Measurements from ENCODE around the gene ARSB. TPM values are rescaled to one million over a fixed set of nuclear protein-coding genes. Genes with fewer than 3 reads are reported as not detected.
A peak's percentile ranks its signal among the peaks of the same experiment; 100 is the strongest.

ARSB gene
- total RNA-seq, 4 donors from 2014 or later, result 23.0 to 109 (median 52.6) TPM

DNA sequence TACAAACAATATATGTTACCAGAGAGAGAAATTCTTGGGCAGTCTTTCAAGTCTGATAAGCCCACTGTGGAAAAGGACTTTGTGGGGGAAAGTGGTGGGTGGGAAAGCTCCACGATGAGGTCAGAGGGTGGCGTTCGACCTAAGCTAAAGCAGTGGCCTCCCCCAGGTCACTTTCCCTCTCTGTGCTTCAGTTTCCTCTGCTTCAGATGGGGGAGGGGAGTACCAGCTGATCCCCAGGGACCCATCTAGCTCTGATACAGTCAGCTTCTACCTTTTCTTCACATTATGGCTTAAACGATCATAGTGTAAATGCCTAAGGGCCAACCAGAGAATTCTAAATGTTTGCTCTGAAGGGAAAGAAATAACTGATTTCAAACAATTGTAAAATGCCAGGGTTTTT lies 36.6 kb upstream of the ARSB start:
- H3K4me3 ChIP-seq, result no peak overlapping the region
- H3K27me3 ChIP-seq, result no peaks in the 10 kb centered on the region
- WGBS, 2 donors (ENCODE audit: low coverage in 1 of 2), result 32 to 100% methylated on average over 1 to 4 of the region's 4 CpGs
- no peak for TF ChIP-seq POLR2AphosphoS5 (IDR thresholded peaks at IDR 0.05)
- peaks cover 0 to 46% (median 0%) of the 10 kb centered on the region in 3 donors for H3K4me1 ChIP-seq
- H3K36me3 ChIP-seq, result no peaks in the 10 kb centered on the region
- H3K9me3 ChIP-seq, result no peaks in the 10 kb centered on the region
- H3K27ac ChIP-seq, result peak overlapping the region in 3 of 4 donors; percentile 76 to 83 (median 81)
- no peak for ATAC-seq

DNA sequence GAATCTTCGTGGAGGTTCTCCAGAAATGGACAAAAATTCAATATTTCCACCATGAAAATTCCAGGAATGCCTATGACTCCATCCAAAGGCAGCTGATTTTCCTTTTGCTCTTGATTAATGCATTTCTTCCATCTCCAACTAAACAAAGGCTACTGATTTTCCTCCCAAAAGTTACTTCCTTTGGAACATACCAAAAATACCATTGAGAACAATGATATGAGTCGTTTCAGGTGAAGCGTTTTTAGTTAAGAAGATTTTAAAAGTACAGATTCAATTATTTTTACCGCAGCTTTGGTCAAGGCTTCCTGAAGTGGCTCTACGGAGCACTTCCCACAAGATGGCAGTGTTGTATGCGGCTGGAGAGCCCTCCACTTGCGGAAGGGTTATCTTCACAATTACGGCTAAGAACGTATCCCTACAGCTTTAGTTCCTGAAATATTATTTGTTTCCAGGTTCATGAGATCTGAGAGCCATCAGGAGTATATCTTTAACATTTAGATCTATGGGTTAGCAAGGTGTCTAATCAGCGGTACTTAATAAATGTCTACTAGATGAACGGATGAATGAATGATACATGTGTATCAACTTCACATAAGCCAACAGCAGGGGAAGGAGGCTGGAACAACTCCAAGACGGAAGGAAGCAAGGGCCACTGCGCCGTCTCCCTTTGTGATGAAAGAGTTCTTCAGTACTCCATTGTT lies 35.9 kb upstream of the ARSB start:
- 9 to 14% methylated on average over 12 to 14 of the region's 14 CpGs for whole genome bisulfite sequencing, 2 donors (ENCODE audit: low coverage in 1 of 2)
- ATAC-seq, result peak; percentile 83
- Histone ChIP-seq H3K4me1 (peaks cover 0 to 46% (median 0%) of the 10 kb centered on the region in 3 donors), H3K36me3 (no peaks in the 10 kb centered on the region), H3K4me3 (peak overlapping the region in 1 of 2 donors; percentile 12), H3K27me3 (no peaks in the 10 kb centered on the region), H3K27ac (peak overlapping the region; percentile 50 to 83 (median 78)), H3K9me3 (no peaks in the 10 kb centered on the region)
- TF ChIP-seq, protein P1, sequence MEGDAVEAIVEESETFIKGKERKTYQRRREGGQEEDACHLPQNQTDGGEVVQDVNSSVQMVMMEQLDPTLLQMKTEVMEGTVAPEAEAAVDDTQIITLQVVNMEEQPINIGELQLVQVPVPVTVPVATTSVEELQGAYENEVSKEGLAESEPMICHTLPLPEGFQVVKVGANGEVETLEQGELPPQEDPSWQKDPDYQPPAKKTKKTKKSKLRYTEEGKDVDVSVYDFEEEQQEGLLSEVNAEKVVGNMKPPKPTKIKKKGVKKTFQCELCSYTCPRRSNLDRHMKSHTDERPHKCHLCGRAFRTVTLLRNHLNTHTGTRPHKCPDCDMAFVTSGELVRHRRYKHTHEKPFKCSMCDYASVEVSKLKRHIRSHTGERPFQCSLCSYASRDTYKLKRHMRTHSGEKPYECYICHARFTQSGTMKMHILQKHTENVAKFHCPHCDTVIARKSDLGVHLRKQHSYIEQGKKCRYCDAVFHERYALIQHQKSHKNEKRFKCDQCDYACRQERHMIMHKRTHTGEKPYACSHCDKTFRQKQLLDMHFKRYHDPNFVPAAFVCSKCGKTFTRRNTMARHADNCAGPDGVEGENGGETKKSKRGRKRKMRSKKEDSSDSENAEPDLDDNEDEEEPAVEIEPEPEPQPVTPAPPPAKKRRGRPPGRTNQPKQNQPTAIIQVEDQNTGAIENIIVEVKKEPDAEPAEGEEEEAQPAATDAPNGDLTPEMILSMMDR (IDR thresholded peaks at IDR 0.05), result peak; percentile 67 to 87 (median 70)
- TF ChIP-seq POLR2A (IDR thresholded peaks at IDR 0.05), result no peak

DNA sequence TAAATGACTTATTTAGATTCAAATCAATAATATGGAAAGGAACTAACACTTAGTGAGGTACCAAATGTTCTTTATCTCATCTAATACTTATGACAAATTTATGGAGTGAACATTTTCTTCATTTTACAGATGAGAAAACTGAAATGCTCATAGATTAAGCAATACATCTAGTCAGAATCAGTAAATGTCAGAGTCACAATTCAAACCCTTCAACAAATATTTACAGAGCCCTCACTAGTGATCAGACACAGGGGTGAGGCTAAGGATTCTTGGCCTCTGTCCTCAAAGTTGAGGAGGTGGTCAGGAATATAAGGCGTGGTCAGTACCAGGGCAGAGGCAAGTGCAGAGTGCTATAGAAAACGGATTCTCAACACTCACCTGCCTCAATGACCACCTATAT lies 29.5 kb upstream of the ARSB start:
- ATAC-seq, result no peak
- no peak overlapping the region for H3K27ac ChIP-seq
- WGBS, 2 donors (ENCODE audit: low coverage in 1 of 2), result 80 to 100% methylated on average over 1 to 2 of the region's 2 CpGs

DNA sequence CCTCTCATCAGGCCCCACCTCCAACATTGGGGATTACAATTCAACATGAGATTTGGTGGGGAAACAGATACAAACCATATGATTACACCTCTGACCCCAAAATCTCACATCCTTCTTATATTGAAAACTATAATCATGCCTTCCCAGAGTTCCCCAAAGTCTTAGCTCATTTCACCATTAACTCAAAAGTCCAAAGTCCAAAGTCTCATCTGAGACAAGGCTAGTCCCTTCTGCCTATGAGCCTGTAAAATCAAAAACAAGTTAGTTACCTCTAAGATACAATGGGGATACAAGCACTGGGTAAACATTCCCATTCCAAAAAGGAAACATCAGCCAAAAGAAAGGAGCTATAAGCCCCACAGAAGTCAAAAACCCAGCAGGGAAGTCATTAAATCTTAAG lies 26.8 kb upstream of the ARSB start:
- Histone ChIP-seq H3K9me3 (peaks cover 0 to 14% (median 0%) of the 10 kb centered on the region in 3 donors), H3K4me3 (no peak overlapping the region), H3K36me3 (no peaks in the 10 kb centered on the region), H3K4me1 (no peaks in the 10 kb centered on the region), H3K27me3 (no peaks in the 10 kb centered on the region), H3K27ac (no peak overlapping the region)
- TF ChIP-seq EP300 (IDR thresholded peaks at IDR 0.05), result no peak
- TF ChIP-seq, protein P1 (IDR thresholded peaks at IDR 0.05), result no peak
- TF ChIP-seq POLR2A (IDR thresholded peaks at IDR 0.05), result no peak
- no peak for TF ChIP-seq POLR2AphosphoS5 (IDR thresholded peaks at IDR 0.05)
- ATAC-seq, result no peak

More for the DNA sequence above, 29.5 kb upstream of the ARSB start:
- no peaks in the 10 kb centered on the region for H3K27me3 ChIP-seq
- H3K9me3 ChIP-seq, result peaks cover 0 to 14% (median 0%) of the 10 kb centered on the region in 3 donors
- TF ChIP-seq, protein P1 (IDR thresholded peaks at IDR 0.05), result no peak
- TF ChIP-seq POLR2A (IDR thresholded peaks at IDR 0.05) (no peak), EP300 (IDR thresholded peaks at IDR 0.05) (no peak), POLR2AphosphoS5 (IDR thresholded peaks at IDR 0.05) (no peak)
- H3K4me3 ChIP-seq, result no peak overlapping the region
- no peaks in the 10 kb centered on the region for H3K4me1 ChIP-seq
- no peaks in the 10 kb centered on the region for H3K36me3 ChIP-seq

DNA sequence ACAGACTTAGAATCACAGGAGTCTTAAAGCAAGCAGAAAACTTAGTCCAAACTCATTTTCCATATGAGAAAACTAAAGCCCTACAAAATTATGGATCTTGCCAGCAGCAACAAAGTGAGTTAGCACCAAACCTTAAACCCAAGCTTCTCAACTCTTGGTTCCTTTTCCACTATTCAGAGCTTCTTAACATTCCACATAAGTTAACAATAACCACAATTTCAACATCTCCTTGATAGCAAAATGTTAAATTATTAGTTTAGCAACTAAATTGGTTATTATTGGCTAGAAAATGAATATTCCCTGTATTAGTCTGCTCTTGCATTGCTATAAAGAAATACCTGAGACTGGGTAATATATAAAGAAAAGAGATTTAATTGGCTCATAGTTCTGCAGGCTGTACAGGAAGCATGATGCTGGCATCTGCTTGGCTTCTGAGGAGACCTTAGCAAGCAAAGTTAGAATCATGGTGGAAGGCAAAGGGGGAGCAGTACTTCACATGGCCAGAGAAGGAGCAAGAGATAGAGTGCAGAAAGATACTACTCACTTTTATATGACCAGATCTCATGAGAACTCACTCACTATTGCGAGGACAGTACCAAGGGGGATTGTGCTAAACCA lies 26.2 kb upstream of the ARSB start:
- WGBS, 2 donors (ENCODE audit: low coverage in 1 of 2), result 100% methylated on average over 1 of the region's 1 CpG
- no peak for ATAC-seq

DNA sequence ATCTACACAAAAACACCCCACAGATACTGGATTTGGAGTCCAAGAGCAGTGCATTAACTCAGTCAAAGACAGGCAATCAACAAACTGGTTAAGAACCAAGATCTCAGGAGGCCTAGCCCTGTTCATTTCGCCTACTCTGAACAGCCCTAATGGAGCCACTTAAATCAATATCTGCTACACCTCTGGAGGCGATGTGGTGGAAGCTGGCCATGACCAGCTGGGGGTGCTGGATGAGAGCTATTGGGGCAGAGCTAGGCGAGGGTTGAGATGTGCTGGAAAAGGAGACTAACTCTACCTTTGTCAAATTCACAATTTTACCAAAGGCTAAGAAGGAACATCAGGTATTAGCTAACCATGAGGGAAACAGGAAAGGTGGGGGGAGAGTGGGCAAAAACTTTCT lies 23.3 kb upstream of the ARSB start:
- H3K27me3 ChIP-seq, result no peaks in the 10 kb centered on the region
- peaks cover 0 to 13% (median 0%) of the 10 kb centered on the region in 3 donors for H3K9me3 ChIP-seq
- TF ChIP-seq POLR2A (IDR thresholded peaks at IDR 0.05) (no peak), POLR2AphosphoS5 (IDR thresholded peaks at IDR 0.05) (no peak), EP300 (IDR thresholded peaks at IDR 0.05) (no peak)
- TF ChIP-seq, protein P1 (IDR thresholded peaks at IDR 0.05), result no peak
- no peak overlapping the region for H3K4me3 ChIP-seq
- no peak overlapping the region for H3K27ac ChIP-seq
- ATAC-seq, result no peak
- 0 to 100% methylated on average over 1 to 2 of the region's 3 CpGs for WGBS, 2 donors (ENCODE audit: low coverage in 1 of 2)
- H3K36me3 ChIP-seq, result no peaks in the 10 kb centered on the region
- no peaks in the 10 kb centered on the region for H3K4me1 ChIP-seq

More for the DNA sequence above, 26.2 kb upstream of the ARSB start:
- TF ChIP-seq EP300 (IDR thresholded peaks at IDR 0.05) (no peak), POLR2AphosphoS5 (IDR thresholded peaks at IDR 0.05) (no peak), POLR2A (IDR thresholded peaks at IDR 0.05) (no peak)
- Histone ChIP-seq H3K4me1 (no peaks in the 10 kb centered on the region), H3K27ac (no peak overlapping the region), H3K9me3 (peaks cover 0 to 14% (median 0%) of the 10 kb centered on the region in 3 donors), H3K36me3 (no peaks in the 10 kb centered on the region), H3K27me3 (no peaks in the 10 kb centered on the region), H3K4me3 (no peak overlapping the region)

All from gastroesophageal sphincter (tissue), 4 donors.